Esophagus muscularis mucosa (tissue), 3 donors: ENCODE measurements around the gene ERGIC1.

Experiments used
- CTCF ChIP-seq, 3 experiments: fragments of 200-600 bp in 2 of 3; fragments of 450-650 bp in 1 of 3; sonication (generic) in 2 of 3; IDR thresholded peaks; one replicate each; pipeline ENCODE4 v1.5.1; 2017 to 2019; ENCODE audit warnings: antibody characterized with exemption in 3 of 3, mild to moderate bottlenecking in 2 of 3, moderate library complexity in 1 of 3
- POLR2A ChIP-seq: fragments of 450-650 bp; IDR thresholded peaks from one replicate; pipeline ENCODE4 v1.6.1; 2017; ENCODE audit warnings: antibody characterized with exemption, moderate library complexity, mild to moderate bottlenecking, low read depth
- POLR2AphosphoS5 ChIP-seq, 2 donors: sonication (generic); formaldehyde crosslinking; IDR thresholded peaks; one replicate each; pipeline ENCODE4 v1.6.1; 2017; ENCODE audit warnings: antibody characterized with exemption in 2 of 2

- TF ChIP-seq CTCF (IDR thresholded peaks at IDR 0.05) (no peak), POLR2AphosphoS5 (IDR thresholded peaks at IDR 0.05) (no peak), POLR2A (no peak)
Measured at GRCh38 chr5:172901788-172902496, 67.9 kb downstream of the ERGIC1 start.
